RPMI8226 (cell line): ENCODE results near the gene ZNF335.

Experiments used
- DNase-seq: peaks from one replicate; pipeline ENCODE4 v3.0.0-alpha.2; 2015

Gene ZNF335, protein sequence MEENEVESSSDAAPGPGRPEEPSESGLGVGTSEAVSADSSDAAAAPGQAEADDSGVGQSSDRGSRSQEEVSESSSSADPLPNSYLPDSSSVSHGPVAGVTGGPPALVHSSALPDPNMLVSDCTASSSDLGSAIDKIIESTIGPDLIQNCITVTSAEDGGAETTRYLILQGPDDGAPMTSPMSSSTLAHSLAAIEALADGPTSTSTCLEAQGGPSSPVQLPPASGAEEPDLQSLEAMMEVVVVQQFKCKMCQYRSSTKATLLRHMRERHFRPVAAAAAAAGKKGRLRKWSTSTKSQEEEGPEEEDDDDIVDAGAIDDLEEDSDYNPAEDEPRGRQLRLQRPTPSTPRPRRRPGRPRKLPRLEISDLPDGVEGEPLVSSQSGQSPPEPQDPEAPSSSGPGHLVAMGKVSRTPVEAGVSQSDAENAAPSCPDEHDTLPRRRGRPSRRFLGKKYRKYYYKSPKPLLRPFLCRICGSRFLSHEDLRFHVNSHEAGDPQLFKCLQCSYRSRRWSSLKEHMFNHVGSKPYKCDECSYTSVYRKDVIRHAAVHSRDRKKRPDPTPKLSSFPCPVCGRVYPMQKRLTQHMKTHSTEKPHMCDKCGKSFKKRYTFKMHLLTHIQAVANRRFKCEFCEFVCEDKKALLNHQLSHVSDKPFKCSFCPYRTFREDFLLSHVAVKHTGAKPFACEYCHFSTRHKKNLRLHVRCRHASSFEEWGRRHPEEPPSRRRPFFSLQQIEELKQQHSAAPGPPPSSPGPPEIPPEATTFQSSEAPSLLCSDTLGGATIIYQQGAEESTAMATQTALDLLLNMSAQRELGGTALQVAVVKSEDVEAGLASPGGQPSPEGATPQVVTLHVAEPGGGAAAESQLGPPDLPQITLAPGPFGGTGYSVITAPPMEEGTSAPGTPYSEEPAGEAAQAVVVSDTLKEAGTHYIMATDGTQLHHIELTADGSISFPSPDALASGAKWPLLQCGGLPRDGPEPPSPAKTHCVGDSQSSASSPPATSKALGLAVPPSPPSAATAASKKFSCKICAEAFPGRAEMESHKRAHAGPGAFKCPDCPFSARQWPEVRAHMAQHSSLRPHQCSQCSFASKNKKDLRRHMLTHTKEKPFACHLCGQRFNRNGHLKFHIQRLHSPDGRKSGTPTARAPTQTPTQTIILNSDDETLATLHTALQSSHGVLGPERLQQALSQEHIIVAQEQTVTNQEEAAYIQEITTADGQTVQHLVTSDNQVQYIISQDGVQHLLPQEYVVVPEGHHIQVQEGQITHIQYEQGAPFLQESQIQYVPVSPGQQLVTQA (N-terminal part only)

DNA sequence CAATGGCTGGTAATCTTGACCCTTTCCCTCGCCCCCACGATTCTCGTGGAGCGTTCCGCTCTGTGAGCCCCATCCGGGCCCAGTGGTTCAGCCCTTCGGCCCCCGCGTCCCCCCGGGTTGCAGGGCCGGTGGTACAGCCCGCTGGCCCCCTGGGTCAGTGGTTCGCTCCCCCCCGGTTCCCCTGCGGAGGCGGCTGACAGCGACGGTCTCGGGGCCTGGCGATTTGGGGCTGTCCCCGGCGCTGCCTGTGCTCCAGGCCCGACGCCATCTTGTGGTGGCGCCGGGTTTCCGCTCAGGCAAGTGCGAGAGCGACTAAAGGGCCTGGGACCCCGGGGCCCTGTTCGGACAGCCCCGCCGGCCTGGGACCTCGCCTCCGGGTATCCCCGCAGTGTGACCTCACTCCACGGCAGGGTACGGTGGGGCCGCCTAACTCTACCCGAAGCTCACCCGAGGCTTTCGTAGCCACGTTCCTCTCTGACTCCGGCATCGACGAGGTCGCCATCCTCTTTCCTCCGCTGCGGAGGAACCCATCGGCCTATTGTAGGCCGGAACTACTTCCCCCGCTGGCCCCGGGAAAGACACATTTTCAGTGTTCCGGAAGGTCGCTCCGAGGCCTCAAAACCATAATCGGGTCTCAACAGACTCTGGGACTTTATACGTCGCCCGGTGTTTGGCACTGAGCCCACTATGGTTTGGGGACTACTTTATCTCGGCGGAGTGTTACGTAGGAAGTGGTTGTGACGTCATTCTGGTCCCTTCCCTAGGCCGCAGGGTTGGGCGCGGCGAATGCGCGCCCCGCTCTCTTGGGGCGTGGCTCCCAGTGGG, at the start of gene ZNF335:
TSS of gene ZNF335 (minus strand) at position 529 of the 825 bp plus-strand sequence. CDS start 793 bp downstream, outside the sequence.
- DNase-seq, result peak; percentile 98

DNA sequence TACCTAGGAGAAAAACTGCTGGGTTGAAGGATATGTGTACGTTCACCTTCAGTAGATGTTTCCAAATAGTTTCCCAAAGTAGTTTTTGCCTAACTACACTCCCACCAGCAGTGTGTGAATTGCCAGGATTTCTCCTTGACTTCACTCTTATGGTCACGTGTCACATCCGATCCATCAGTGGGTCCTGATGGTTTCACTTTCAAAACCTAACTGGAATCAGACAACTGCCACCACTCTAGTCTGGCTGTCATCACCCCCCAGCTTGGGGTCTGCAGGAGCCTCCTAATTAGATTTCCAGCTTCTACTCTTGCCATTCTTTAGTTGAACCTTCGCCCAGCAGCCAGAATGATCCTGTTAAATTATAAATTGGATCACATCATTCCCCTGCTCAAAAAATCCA, 48.6 kb upstream of the ZNF335 start:
- no peak for DNase-seq

DNA sequence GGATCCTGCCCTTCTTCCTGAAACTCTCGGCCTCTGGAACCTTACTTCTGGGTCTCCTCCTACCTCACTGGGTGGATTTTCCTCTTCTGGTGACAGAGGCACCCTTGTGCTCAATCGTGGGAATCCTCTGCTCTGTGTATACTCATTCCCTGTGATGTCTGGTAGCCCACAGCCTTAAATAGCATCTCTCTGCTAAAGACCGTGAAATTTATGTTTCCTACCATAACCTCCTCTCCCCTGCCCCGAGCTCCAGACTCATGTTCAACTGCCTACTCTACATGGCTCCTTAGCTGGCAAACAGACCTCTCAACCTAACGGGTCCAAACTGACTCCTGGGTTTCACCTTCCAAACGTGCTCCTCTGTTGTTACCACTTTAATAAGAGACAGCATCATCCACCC, 46.6 kb upstream of the ZNF335 start:
- no peak for DNase-seq

DNA sequence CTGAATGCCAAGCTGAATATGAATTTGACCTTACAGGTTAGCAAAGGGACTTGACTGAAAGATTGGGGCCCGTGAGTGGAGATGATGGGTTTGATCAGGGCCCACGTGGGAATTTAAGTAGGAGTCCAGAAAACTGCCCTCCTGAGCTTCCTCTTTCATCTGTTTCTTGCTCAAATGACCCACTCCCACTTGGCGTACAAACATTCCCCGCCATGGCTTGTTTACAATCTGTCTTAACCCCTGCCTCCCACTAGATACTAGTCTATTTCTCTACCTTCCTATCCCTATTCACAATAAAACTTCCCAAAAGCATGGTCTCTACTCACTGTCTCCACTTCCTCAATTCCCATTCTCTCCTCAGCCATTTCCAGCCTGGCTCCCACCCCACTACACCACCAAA, 46.1 kb upstream of the ZNF335 start:
- no peak for DNase-seq

DNA sequence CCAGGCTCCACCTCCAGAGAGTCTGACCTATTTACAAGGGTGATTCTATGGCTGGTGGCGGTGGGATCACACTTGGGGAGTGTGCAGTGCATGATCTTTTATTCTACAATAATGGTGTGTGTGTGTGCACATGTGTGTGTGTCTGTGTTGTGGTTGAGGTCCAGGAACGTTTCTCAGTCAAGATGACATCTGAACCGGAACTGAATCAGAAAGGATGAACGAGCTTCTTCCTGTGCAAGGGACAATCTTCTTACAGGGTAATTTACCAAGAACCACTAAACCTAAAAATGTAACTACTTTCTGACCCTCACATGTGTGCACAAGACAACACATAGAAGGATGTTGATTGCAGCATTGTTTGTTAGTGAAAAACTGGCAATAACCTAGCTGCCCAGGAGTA, 45.3 kb upstream of the ZNF335 start:
- DNase-seq, result no peak

DNA sequence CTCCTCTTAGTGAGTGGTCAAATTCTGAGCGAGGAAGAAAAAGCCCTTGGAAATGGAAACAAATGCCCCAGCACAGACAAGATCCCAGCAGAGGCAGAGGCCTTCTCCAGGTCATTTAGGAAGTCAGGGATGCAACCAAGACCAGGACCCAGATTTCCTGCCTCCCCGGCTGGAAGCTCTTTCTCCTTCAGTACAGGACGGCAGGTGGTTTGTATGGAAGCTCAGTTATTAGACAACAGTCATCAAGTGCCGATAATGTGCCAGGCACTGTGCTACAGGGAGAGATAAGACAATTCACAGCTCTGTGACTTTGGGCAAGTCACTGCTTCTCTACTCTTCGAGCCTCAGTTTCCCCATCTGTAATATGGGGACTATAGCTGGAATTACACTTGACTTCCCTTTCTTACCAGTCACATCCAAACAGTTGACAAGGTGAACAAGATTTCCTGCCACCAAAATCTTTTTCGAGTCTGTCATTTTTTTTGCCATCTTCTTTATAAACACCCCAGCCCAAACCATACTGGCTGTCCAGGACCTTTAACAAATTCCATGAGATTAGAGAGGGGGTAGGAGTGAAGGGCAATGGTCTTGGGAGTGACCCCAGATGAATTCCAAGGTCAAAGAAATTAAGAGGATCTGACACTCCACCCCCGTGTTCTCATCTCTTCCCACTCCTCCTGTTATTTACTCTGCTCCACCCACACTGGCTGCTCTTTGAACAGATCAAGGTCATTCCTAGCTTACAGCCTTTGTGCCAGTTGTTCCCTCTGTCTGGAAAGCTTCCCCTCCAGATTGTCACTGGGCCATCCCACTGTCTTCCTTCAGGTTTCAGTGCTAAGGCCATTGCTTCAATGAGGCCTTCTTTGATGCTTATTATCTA, 42.8 kb upstream of the ZNF335 start:
- no peak for DNase-seq

DNA sequence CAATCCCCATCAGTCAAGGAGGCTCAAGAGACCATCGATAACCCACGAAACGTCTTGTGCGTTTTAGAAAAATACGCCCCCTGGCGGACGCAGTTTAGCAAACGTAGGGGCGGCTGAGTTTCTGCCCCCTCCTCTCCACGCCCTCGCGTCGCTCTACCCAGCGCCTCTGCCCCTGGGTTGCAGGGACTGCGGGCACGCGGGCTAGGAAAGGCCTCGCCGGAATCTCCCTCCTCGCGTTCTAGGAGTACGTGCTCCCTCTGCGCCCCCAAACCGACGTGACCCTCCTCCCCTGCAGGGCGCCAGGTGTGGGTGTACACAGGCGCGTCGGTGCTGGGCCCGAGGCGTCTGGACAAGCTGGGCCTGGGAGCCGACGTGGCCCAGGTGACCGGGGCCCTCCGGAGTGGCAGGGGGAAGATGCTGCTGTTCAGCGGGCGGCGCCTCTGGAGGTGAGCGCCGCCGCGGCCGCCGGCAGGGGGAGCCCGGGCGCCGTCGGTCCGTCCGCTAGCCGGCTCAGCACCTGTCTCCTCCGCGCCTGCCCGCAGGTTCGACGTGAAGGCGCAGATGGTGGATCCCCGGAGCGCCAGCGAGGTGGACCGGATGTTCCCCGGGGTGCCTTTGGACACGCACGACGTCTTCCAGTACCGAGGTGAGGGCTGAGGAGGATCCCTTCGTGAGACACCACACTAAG, 42.0 kb upstream of the ZNF335 start:
- DNase-seq, result peak; percentile 80

DNA sequence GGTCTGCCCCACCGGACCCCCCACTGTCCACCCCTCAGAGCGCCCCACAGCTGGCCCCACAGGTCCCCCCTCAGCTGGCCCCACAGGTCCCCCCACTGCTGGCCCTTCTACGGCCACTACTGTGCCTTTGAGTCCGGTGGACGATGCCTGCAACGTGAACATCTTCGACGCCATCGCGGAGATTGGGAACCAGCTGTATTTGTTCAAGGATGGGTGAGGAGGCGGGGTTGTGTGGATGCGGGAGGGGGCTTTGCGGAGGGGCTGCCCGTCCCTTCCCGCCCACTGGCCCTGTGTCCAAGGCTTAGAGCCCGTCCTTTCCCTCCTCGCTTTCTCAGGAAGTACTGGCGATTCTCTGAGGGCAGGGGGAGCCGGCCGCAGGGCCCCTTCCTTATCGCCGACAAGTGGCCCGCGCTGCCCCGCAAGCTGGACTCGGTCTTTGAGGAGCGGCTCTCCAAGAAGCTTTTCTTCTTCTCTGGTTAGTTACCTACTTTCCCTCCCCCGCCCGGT, 41.4 kb upstream of the ZNF335 start:
- no peak for DNase-seq

DNA sequence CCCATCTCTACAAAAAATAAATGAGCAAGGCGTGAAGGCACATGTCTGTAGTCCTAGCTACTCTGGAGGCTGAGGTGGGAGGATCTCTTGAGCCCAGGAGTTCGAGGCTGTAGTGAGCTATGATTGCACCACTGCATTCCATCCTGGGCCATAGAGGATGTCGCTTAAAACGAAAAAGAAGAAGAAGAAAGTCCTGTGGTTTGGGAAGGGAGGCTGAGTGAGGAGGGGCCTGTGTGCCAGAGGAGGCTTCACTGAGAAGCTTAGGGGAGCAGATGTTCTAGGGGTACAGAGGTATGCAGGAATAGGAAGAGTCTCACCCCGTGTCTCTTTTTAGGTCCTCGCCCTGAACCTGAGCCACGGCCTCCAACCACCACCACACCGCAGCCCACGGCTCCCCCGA, 40.9 kb upstream of the ZNF335 start:
- DNase-seq, result no peak

DNA sequence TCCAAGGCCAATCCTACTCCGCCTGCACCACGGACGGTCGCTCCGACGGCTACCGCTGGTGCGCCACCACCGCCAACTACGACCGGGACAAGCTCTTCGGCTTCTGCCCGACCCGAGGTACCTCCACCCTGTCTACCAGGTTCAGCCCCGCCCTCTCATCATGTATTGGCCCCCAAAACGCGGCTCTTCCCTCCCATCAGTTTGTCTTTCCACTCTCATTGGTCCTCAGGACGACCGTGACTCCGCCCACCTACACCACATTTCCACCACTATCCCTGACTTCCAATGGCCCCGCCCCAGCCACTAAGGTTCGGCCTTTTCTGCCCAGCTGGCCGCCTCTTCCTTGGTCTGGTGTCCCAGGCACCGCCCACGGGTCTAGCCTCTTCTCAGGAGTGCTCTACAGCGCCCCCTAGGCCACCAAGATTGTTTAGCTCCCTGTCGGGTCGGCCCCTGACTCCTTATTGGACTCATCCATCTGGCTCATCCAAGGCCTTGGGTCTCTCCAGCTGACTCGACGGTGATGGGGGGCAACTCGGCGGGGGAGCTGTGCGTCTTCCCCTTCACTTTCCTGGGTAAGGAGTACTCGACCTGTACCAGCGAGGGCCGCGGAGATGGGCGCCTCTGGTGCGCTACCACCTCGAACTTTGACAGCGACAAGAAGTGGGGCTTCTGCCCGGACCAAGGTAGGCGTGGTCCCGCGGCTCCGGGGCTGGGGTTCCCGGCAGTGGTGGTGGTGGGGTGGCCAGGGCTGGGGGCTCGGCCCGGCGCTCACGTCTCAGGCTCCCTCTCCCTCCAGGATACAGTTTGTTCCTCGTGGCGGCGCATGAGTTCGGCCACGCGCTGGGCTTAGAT, 39.9 kb upstream of the ZNF335 start:
- peak; percentile 67 for DNase-seq

DNA sequence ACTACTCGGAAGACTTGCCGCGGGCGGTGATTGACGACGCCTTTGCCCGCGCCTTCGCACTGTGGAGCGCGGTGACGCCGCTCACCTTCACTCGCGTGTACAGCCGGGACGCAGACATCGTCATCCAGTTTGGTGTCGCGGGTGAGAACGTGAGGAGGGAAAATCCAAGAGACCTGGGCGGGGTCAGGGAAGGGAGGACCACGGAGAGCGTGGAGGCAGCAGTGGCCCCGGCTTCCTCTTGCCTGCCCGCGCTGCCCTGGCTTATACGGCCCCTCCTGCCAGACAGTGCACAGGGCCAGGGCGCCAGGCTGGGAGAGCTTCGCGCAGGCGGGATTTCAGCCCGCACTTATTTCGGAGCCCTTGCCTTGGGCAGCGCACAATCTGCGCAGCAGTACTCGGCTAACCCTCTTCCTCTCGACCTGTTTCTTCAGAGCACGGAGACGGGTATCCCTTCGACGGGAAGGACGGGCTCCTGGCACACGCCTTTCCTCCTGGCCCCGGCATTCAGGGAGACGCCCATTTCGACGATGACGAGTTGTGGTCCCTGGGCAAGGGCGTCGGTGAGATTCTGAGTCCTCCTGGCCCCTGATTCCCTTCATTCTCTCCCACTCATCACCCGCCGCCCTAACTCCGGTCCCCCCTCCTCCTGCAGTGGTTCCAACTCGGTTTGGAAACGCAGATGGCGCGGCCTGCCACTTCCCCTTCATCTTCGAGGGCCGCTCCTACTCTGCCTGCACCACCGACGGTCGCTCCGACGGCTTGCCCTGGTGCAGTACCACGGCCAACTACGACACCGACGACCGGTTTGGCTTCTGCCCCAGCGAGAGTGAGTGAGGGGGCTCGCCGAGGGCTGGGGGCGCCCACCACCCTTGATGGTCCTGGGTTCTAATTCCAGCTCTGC, 38.7 kb upstream of the ZNF335 start:
- no peak for DNase-seq

DNA sequence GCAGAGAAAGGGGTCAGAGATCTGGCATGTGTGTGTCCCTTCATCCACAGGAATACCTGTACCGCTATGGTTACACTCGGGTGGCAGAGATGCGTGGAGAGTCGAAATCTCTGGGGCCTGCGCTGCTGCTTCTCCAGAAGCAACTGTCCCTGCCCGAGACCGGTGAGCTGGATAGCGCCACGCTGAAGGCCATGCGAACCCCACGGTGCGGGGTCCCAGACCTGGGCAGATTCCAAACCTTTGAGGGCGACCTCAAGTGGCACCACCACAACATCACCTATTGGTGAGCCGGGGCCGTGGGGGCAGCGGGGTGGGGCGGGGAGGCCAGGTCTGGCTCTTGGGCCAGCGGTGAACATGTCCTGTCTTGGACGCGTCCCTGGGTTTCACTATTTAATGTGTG, 37.8 kb upstream of the ZNF335 start:
- no peak for DNase-seq

DNA sequence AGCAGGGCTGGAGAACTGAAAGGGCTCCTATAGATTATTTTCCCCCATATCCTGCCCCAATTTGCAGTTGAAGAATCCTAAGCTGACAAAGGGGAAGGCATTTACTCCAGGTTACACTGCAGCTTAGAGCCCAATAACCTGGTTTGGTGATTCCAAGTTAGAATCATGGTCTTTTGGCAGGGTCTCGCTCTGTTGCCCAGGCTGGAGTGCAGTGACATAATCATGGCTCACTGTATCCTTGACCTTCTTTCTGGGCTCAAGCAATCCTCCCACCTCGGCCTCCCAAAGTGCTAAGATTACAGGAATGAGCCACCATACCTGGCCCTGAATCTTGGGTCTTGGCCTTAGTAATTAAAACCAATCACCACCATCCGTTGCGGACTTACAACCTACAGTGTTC, 35.7 kb upstream of the ZNF335 start:
- no peak for DNase-seq

DNA sequence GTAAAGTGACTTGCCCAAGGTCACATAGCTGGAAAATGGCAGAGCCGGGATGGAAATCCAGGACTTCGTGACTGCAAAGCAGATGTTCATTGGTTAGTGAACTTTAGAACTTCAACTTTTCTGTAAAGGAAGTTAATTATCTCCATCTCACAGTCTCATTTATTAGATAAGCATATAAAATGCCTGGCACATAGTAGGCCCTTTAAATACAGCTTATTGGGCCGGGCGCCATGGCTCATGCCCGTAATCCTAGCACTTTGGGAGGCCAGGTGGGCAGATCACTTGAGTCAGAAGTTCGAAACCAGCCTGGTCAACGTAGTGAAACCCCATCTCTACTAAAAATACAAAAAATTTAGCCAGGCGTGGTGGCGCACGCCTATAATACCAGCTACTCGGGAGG, 35.0 kb upstream of the ZNF335 start:
- no peak for DNase-seq

DNA sequence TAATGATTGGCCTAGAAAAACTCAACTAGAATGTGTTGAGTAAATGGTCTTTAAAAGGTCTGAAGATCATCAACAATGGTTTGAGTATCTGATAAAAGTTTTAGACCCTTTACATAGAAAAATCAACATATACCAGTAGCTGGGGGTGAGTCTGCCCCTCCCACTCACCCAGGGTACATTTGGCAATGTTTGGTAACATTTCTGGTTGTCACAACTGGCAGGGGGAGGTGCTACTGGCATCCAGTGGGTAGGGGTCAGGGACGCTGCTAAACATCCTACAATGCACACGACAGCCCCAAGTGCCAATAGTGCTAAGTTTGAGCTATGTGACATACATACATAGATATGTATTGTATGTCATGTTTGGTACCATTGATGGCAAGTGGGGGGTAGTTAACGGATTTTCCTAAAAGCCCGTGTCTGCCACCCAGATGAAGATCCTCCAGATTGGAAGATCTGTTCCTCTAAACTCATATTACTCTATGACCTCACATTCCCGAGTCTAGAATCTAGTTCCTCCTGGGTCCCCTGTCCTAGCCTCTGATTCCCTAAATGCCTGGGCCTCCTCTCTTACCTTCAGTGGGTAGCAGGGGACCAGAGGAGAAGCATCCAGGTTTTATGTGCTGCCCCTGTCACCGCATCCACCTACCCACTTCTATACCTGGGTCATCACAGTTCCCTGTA, 34.2 kb upstream of the ZNF335 start:
- no peak for DNase-seq

DNA sequence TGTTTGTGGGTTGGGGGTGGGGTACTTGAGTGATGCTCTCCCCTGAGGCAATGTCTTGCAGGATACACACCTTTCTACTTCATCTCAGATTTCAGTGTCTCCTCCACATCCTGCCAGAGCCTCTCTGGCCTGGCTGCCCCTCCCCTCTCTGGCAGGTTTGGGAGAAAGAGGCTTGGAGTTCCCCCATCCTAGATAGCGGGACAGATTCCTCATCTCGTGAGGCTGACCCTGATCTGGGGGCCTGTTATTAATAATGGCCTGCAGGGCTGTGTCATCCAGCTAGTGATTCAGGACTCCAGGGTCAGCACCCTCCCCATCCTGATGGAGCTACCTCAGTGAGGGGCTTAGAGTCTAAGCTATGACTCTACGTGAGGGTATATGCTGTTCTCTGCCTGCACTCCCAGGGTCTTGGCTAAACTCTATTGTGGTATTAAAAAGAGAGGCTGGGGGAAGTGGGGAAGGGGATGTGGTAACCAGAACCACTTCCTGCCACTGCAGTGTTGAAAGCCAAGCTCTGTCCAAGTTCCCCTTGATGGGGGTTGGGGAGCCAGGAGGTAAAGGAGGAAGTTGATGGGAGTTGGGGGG, 33.0 kb upstream of the ZNF335 start:
- DNase-seq, result no peak

DNA sequence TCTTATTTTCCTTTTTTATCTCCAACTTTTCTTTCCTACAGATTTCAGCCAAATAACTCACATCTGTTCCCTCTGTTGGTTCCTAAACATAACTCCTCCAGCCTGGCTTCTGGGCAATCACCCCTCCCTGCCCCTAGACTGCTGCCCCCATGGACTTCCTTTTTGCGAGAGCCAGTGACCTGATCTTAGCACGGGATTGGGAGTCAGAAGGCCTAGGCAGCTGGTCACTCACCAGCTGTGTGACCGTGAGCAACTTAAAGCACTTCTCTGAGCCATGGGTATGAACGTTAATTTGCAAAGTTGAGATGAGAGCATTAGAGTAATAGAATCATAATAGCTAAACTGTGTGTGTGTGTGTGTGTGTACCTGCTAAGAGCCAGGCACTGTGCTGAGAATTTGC, 32.2 kb upstream of the ZNF335 start:
- DNase-seq, result no peak
